Sigmoid colon (tissue), 4 donors: ENCODE results near the gene CASP7.

Source experiments
- CTCF ChIP-seq, 4 experiments: fragments of 450-650 bp in 3 of 4; fragments of 200-600 bp in 1 of 4; IDR thresholded peaks; one replicate each; pipeline ENCODE4 v1.5.1; 2016 to 2019; ENCODE audit warnings: antibody characterized with exemption in 4 of 4, mild to moderate bottlenecking in 3 of 4, moderate library complexity in 2 of 4
- POLR2A ChIP-seq, 2 donors: fragments of 450-650 bp; IDR thresholded peaks; one replicate each; pipeline ENCODE4 v1.6.1; 2016; ENCODE audit warnings: antibody characterized with exemption in 2 of 2, mild to moderate bottlenecking in 2 of 2, moderate library complexity in 2 of 2
- POLR2AphosphoS5 ChIP-seq, 4 donors: sonication (generic); formaldehyde crosslinking; IDR thresholded peaks; one replicate each; pipeline ENCODE4 v1.6.1; 2017; ENCODE audit warnings: antibody characterized with exemption in 4 of 4

DNA sequence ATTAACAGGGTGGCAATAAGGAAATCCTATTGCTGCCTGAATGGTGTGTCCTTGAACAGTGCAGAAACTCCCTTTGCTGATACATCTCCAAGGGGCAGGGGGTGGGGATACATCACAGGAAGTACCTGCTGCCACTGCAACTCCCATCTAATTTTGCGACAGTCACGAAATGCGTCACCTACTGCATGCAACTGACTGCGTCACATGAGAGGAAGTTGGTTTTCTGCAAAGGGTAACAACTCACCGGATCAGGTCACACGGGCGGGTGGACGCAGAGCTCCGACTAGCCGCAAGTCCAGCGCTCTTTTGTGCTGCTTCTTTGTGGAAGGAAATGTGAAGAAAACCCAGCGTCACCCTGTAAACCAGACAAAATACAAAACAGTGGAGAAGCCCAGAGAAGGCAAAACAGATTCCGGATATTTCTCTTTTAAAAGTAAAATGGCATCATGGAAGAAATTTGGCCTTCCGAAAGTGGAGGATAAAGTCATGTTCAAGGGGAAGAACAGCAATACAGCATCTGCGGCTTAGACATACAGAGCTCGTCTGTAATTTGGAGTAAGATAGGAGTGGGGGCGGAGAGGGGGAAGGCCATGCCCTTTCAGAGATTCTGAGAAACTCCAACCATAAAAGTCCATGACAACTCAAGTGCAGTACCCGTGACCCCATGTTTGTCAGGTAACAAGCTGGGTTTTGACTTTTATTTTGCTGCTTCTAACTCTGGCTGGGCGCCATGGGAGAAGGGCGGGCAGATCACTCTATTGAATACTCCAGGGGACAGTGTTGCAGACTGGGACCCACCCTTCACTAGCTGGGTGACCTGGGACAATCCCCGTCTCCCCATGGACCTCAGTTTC is 39.5 kb downstream of the CASP7 start:
- no peak for TF ChIP-seq POLR2AphosphoS5 (IDR thresholded peaks at IDR 0.05)
- TF ChIP-seq CTCF (IDR thresholded peaks at IDR 0.05) = no peak
- TF ChIP-seq POLR2A (IDR thresholded peaks at IDR 0.05) = no peak
